IMR-90 (cell line): ENCODE measurements around the gene AFTPH. TPM values are rescaled to one million over a fixed set of nuclear protein-coding genes. Genes with fewer than 3 reads are reported as not detected.

Experiments used
- ATAC-seq: fragments of 200-7000 bp; cut with Tn5 transposase; 2 replicates; pipeline ENCODE4 v1.9.1; 2020; ENCODE audit warnings: low read depth, mild to moderate bottlenecking, moderate library complexity
- BruUV-seq: library from RNA; stranded (reverse); fragments of 400-500 nt; replicated peaks from 2 replicates; lab custom pipeline; 2021; lab: Mats Ljungman, UMichigan
- CTCF ChIA-PET: fragments of 300-600 bp; formaldehyde crosslinking; extraction: SDS; loops from one replicate; lab custom pipeline; 2021; ENCODE audit warnings: antibody characterized with exemption; lab: Yijun Ruan, JAX
- POLR2A ChIA-PET: fragments of 300-600 bp; sonication (Branson Sonifier 250); formaldehyde crosslinking; loops from one replicate; lab custom pipeline; 2022; ENCODE audit warnings: antibody characterized with exemption; ENCODE audit not compliant: unreplicated experiment; lab: Charles Lee
- DNase-seq: peaks from one replicate; pipeline ENCODE4 v3.0.0; 2013
- H2AFZ ChIP-seq: replicated peaks from 2 replicates; pipeline ENCODE3; 2013; ENCODE audit warnings: low read length, mild to moderate bottlenecking; ENCODE audit not compliant: poor library complexity
- H2AK5ac ChIP-seq: 2 replicates; pipeline ENCODE4 v1.6.1; 2013; ENCODE audit warnings: low read depth, low read length, inconsistent platforms
- H2AK9ac ChIP-seq: replicated peaks from 2 replicates; pipeline ENCODE3; 2013; ENCODE audit warnings: mild to moderate bottlenecking, low read depth, low read length, moderate library complexity; ENCODE audit not compliant: poor library complexity
- H2BK120ac ChIP-seq: 2 replicates; pipeline ENCODE4 v1.6.1; 2013; ENCODE audit warnings: low read depth, low read length, inconsistent platforms
- H2BK15ac ChIP-seq: 3 replicates; pipeline ENCODE4 v1.6.1; 2013; ENCODE audit warnings: low read depth, low read length, inconsistent platforms
- H2BK20ac ChIP-seq: 2 replicates; pipeline ENCODE4 v1.6.1; 2013; ENCODE audit warnings: low read depth, mild to moderate bottlenecking, inconsistent platforms, low read length, moderate library complexity
- H2BK5ac ChIP-seq: 2 replicates; pipeline ENCODE4 v1.6.1; 2013; ENCODE audit warnings: mild to moderate bottlenecking, low read depth, low read length, inconsistent platforms; ENCODE audit not compliant: poor library complexity, severe bottlenecking
- H3K14ac ChIP-seq: replicated peaks from 2 replicates; pipeline ENCODE4 v1.6.1; 2013; ENCODE audit warnings: low read depth, low read length, inconsistent platforms
- H3K18ac ChIP-seq: 2 replicates; pipeline ENCODE4 v1.6.1; 2013; ENCODE audit warnings: low read depth, low read length, control low read depth
- H3K23ac ChIP-seq: 2 replicates; pipeline ENCODE4 v1.6.1; 2013; ENCODE audit warnings: low read depth, low read length, inconsistent platforms
- H3K27ac ChIP-seq: 2 replicates; pipeline ENCODE4 v1.5.1; 2013; ENCODE audit warnings: mild to moderate bottlenecking, control low read depth, low read length; ENCODE audit not compliant: insufficient read depth
- H3K27me3 ChIP-seq: 2 replicates; pipeline ENCODE4 v1.6.1; 2013; ENCODE audit warnings: low read length; ENCODE audit not compliant: control insufficient read depth, insufficient read depth
- H3K36me3 ChIP-seq: 2 replicates; pipeline ENCODE4 v1.6.1; 2013; ENCODE audit warnings: low read length, mixed read lengths; ENCODE audit not compliant: control insufficient read depth, insufficient read depth
- H3K4ac ChIP-seq: 2 replicates; pipeline ENCODE4 v1.6.1; 2013; ENCODE audit warnings: low read depth, low read length, inconsistent platforms
- H3K4me1 ChIP-seq: 2 replicates; pipeline ENCODE4 v1.6.1; 2013; ENCODE audit warnings: low read length, mixed read lengths; ENCODE audit not compliant: control insufficient read depth, insufficient read depth
- H3K4me2 ChIP-seq: 2 replicates; pipeline ENCODE4 v1.6.1; 2013; ENCODE audit warnings: low read depth, mild to moderate bottlenecking, control low read depth, low read length, moderate library complexity
- H3K4me3 ChIP-seq: 2 replicates; pipeline ENCODE4 v1.5.1; 2013; ENCODE audit warnings: low read depth, mild to moderate bottlenecking, control low read depth, low read length, moderate library complexity; ENCODE audit not compliant: insufficient read depth
- H3K56ac ChIP-seq: 2 replicates; pipeline ENCODE4 v1.6.1; 2013; ENCODE audit warnings: low read length, inconsistent platforms; ENCODE audit not compliant: insufficient read depth; ENCODE audit errors: extremely low read depth
- H3K79me1 ChIP-seq, 2 experiments: 2 replicates each; pipeline ENCODE4 v1.6.1; 2013; ENCODE audit warnings: low read length in 2 of 2, inconsistent platforms in 1 of 2, low read depth in 1 of 2
- H3K9ac ChIP-seq: 2 replicates; pipeline ENCODE4 v1.6.1; 2013; ENCODE audit warnings: low read depth, low read length, control low read depth
- H3K9me1 ChIP-seq: 2 replicates; pipeline ENCODE4 v1.6.1; 2013; ENCODE audit warnings: low read length, inconsistent platforms; ENCODE audit not compliant: insufficient read depth
- H3K9me3 ChIP-seq: 2 replicates; pipeline ENCODE4 v1.6.1; 2013; ENCODE audit warnings: low read length; ENCODE audit not compliant: control insufficient read depth, insufficient read depth
- H4K20me1 ChIP-seq: 2 replicates; pipeline ENCODE4 v1.6.1; 2013; ENCODE audit warnings: low read length, inconsistent platforms; ENCODE audit not compliant: insufficient read depth
- H4K5ac ChIP-seq: 2 replicates; pipeline ENCODE4 v1.6.1; 2013; ENCODE audit warnings: mild to moderate bottlenecking, low read depth, low read length, control low read depth
- H4K8ac ChIP-seq, 2 experiments: 2 replicates each; pipeline ENCODE4 v1.6.1; 2013; ENCODE audit warnings: low read depth in 2 of 2, low read length in 2 of 2, control low read depth in 1 of 2, inconsistent platforms in 1 of 2
- H4K91ac ChIP-seq: 2 replicates; pipeline ENCODE4 v1.6.1; 2013; ENCODE audit warnings: low read depth, low read length, inconsistent platforms; ENCODE audit not compliant: insufficient read depth
- BHLHE40 ChIP-seq: fragments of 150-350 bp; IDR thresholded peaks from 2 replicates; pipeline ENCODE4 v1.6.1; 2016; ENCODE audit warnings: mild to moderate bottlenecking, low read depth, low read length
- CEBPB ChIP-seq: IDR thresholded peaks from 2 replicates; pipeline ENCODE4 v1.6.1; 2012; ENCODE audit warnings: low read depth, low read length, improper control_type of control experiment
- CHD1 ChIP-seq: IDR thresholded peaks from 2 replicates; pipeline ENCODE4 v1.6.1; 2012; ENCODE audit warnings: low read depth, low read length, improper control_type of control experiment
- FOS ChIP-seq: fragments of 150-350 bp; IDR thresholded peaks from 2 replicates; pipeline ENCODE4 v1.6.1; 2016; ENCODE audit warnings: low read depth, low read length
- MAFK ChIP-seq: IDR thresholded peaks from 2 replicates; pipeline ENCODE4 v1.6.1; 2012; ENCODE audit warnings: low read depth, low read length, improper control_type of control experiment
- MAZ ChIP-seq: IDR thresholded peaks from 2 replicates; pipeline ENCODE4 v1.6.1; 2012; ENCODE audit warnings: low read depth, mild to moderate bottlenecking, low read length, improper control_type of control experiment, moderate library complexity, borderline replicate concordance
- MXI1 ChIP-seq: IDR thresholded peaks from 2 replicates; pipeline ENCODE4 v1.6.1; 2012; ENCODE audit warnings: low read depth, mild to moderate bottlenecking, low read length, moderate library complexity, borderline replicate concordance
- NFE2L2 ChIP-seq: fragments of 150-350 bp; IDR thresholded peaks from 2 replicates; pipeline ENCODE4 v1.6.1; 2016; ENCODE audit warnings: low read depth, mild to moderate bottlenecking, low read length
- POLR2A ChIP-seq: IDR thresholded peaks from 2 replicates; pipeline ENCODE4 v1.6.1; 2012; ENCODE audit warnings: mild to moderate bottlenecking, low read depth, low read length
- RAD21 ChIP-seq: IDR thresholded peaks from 2 replicates; pipeline ENCODE4 v1.6.1; 2012; ENCODE audit warnings: low read length, improper control_type of control experiment
- RCOR1 ChIP-seq: IDR thresholded peaks from 2 replicates; pipeline ENCODE4 v1.6.1; 2012; ENCODE audit warnings: mild to moderate bottlenecking, low read length, improper control_type of control experiment; ENCODE audit not compliant: insufficient replicate concordance
- RFX5 ChIP-seq: IDR thresholded peaks from 2 replicates; pipeline ENCODE4 v1.8.0; 2012; ENCODE audit warnings: low read depth, mild to moderate bottlenecking, low read length, moderate library complexity
- SMC3 ChIP-seq: fragments of 150-350 bp; IDR thresholded peaks from 2 replicates; pipeline ENCODE4 v1.6.1; 2016; ENCODE audit warnings: low read depth, mild to moderate bottlenecking, antibody characterized with exemption, low read length, moderate library complexity
- WGBS, 2 experiments: methylation state at CpG; one replicate each; pipeline versions ENCODE4 v1.1.5 to v1.1.7; 2013; ENCODE audit warnings: missing lambda C conversion rate in 2 of 2; ENCODE audit not compliant: insufficient read length in 1 of 2; ENCODE audit errors: extremely low coverage in 2 of 2; 5-methylcytosine and 5-hydroxymethylcytosine counted together
- dilution Hi-C: fragments of 300-500 bp; cut with HindIII; formaldehyde crosslinking; loops from one replicate; pipeline ENCODE4 v1.14.3; 2018; ENCODE audit warnings: low sequenced_read_pairs; ENCODE audit not compliant: unreplicated experiment
- in situ Hi-C: fragments of 300-500 bp; cut with MboI; formaldehyde crosslinking; loops from 3 replicates; pipeline ENCODE4 v1.14.3; 2019; ENCODE audit warnings: low sequenced_read_pairs, inconsistent platforms, mixed read lengths
- intact Hi-C: fragments of 100-400 bp; cut with micrococcal nuclease; formaldehyde crosslinking; loops from 2 replicates; pipeline ENCODE4 v1.10.0; 2022
- polyA plus RNA-seq, 3 experiments: library from polyadenylated mRNA; depleted of rRNA; stranded (reverse); fragments of >200 nt; gene quantifications; 2 replicates each; pipeline ENCODE4 v1.2.3, GENCODE V29; 2012; ENCODE audit warnings: low replicate concordance in 1 of 3
- total RNA-seq: library from RNA; depleted of rRNA; stranded (reverse); fragments of >200 nt; gene quantifications from 2 replicates; pipeline ENCODE4 v1.2.3, GENCODE V29; 2012
- TF ChIP-seq, protein P1 (sequence below): conservative IDR thresholded peaks from 2 replicates; pipeline ENCODE4 v1.5.1; 2012; ENCODE audit warnings: mild to moderate bottlenecking, low read depth, low read length, improper control_type of control experiment
- TF ChIP-seq, protein P2 (sequence below): fragments of 150-350 bp; IDR thresholded peaks from 2 replicates; pipeline ENCODE4 v1.6.1; 2016; ENCODE audit warnings: low read depth, mild to moderate bottlenecking, low read length, moderate library complexity, borderline replicate concordance
- TF ChIP-seq, protein P3 (sequence below): fragments of 150-350 bp; IDR thresholded peaks from 2 replicates; pipeline ENCODE4 v1.6.1; 2017; ENCODE audit warnings: mild to moderate bottlenecking, antibody characterized with exemption, low read length, low read depth

AFTPH gene
- total and polyA plus RNA-seq, 2 of the 4 experiments (the other 2 are of a cell fraction): 9.4 to 19.9 TPM

DNA sequence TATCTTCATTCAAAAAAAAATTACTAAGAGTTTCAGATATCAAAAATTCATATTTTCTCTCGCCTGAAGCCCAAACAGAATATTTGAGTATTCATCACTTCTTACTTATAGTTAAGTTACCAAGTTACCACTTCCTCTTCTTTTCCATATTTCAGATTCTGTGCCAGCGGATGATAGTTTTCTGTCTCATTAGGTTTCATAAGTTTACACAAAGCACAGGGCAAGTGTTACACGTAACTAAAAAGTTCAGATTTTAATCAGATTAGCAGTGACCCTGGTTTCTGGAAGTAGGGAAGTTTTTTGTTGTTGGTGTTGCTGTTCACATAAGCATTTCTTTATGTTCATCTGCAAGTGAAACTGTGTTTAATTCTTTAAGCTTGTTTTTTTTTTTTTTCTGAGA is 10.2 kb downstream of the AFTPH start:
- Histone ChIP-seq H3K9me1 (no peaks in the 10 kb centered on the region), H3K4ac (no peak overlapping the region), H3K4me1 (peaks cover 2% of the 10 kb centered on the region), H3K36me3 (no peaks in the 10 kb centered on the region), H3K27me3 (no peaks in the 10 kb centered on the region), H3K23ac (no peak overlapping the region), H3K4me2 (no peak overlapping the region), H3K18ac (no peak overlapping the region), H3K4me3 (no peak overlapping the region), H3K9ac (no peak overlapping the region), H3K14ac (no peak overlapping the region), H4K5ac (no peak overlapping the region), H2AK5ac (no peak overlapping the region), H4K91ac (no peak overlapping the region), H3K27ac (no peak overlapping the region), H2BK15ac (no peak overlapping the region), H4K20me1 (peaks cover 9% of the 10 kb centered on the region), H2AFZ (no peak overlapping the region), H4K8ac (no peak overlapping the region), H3K79me1 (peaks cover 14 to 34% of the 10 kb centered on the region in 2 experiments), H2BK120ac (no peak overlapping the region), H3K9me3 (no peaks in the 10 kb centered on the region), H3K56ac (no peak overlapping the region), H2BK5ac (no peak overlapping the region), H2BK20ac (no peak overlapping the region), H2AK9ac (no peak overlapping the region)
- dilution Hi-C loops (no loop called here), intact Hi-C loops (no loop called here), in situ Hi-C loops (no loop called here)
- ATAC-seq (no peak), DNase-seq (no peak)
- POLR2A ChIA-PET: no interaction called here
- TF ChIP-seq MAFK (no peak), SMC3 (no peak), FOS (no peak), CHD1 (no peak), POLR2A (no peak), MXI1 (no peak), BHLHE40 (no peak), RCOR1 (no peak), RAD21 (no peak), MAZ (no peak), NFE2L2 (no peak), CEBPB (no peak), RFX5 (no peak)
- TF ChIP-seq, protein P1, sequence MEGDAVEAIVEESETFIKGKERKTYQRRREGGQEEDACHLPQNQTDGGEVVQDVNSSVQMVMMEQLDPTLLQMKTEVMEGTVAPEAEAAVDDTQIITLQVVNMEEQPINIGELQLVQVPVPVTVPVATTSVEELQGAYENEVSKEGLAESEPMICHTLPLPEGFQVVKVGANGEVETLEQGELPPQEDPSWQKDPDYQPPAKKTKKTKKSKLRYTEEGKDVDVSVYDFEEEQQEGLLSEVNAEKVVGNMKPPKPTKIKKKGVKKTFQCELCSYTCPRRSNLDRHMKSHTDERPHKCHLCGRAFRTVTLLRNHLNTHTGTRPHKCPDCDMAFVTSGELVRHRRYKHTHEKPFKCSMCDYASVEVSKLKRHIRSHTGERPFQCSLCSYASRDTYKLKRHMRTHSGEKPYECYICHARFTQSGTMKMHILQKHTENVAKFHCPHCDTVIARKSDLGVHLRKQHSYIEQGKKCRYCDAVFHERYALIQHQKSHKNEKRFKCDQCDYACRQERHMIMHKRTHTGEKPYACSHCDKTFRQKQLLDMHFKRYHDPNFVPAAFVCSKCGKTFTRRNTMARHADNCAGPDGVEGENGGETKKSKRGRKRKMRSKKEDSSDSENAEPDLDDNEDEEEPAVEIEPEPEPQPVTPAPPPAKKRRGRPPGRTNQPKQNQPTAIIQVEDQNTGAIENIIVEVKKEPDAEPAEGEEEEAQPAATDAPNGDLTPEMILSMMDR: no peak
- TF ChIP-seq, protein P2, sequence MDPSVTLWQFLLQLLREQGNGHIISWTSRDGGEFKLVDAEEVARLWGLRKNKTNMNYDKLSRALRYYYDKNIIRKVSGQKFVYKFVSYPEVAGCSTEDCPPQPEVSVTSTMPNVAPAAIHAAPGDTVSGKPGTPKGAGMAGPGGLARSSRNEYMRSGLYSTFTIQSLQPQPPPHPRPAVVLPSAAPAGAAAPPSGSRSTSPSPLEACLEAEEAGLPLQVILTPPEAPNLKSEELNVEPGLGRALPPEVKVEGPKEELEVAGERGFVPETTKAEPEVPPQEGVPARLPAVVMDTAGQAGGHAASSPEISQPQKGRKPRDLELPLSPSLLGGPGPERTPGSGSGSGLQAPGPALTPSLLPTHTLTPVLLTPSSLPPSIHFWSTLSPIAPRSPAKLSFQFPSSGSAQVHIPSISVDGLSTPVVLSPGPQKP: no peak
- TF ChIP-seq, protein P3, sequence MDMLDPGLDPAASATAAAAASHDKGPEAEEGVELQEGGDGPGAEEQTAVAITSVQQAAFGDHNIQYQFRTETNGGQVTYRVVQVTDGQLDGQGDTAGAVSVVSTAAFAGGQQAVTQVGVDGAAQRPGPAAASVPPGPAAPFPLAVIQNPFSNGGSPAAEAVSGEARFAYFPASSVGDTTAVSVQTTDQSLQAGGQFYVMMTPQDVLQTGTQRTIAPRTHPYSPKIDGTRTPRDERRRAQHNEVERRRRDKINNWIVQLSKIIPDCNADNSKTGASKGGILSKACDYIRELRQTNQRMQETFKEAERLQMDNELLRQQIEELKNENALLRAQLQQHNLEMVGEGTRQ: no peak
- BruUV-seq: no TSS peak
- WGBS, 2 experiments: no CpG with 5 or more reads among the region's 3 CpGs
- CTCF ChIA-PET: interaction anchor here (0.7 kb wide), 1 partner anchor 534 kb away, joined by 3 read pairs; no protein-coding TSS in a partner anchor
